Measurements from ENCODE around the gene CLEC10A. TPM values are rescaled to one million over a fixed set of nuclear protein-coding genes. Genes with fewer than 3 reads are reported as not detected.

The CLEC10A gene
- total RNA-seq, 1 donor from 2014 or later: 12.6 TPM

- DNase-seq: no peak
- intact Hi-C loops (cut with DNase I): no loop called here
- H3K36me3 ChIP-seq: no peaks in the 10 kb centered on the region
- no peak overlapping the region for H3K4me3 ChIP-seq
- H3K4me1 ChIP-seq: peaks cover 4% of the 10 kb centered on the region
- no peak for TF ChIP-seq CTCF (IDR thresholded peaks at IDR 0.05)
- no peaks in the 10 kb centered on the region for H3K9me3 ChIP-seq
- ATAC-seq: no peak
- H3K27me3 ChIP-seq: no peaks in the 10 kb centered on the region
- no peak overlapping the region for H3K27ac ChIP-seq
Measured at GRCh38 chr17:7083592-7083991, 3.5 kb upstream of the CLEC10A start.

- ATAC-seq (no peak), DNase-seq (no peak)
- H3K27ac ChIP-seq: no peak overlapping the region
- no peak overlapping the region for H3K4me3 ChIP-seq
- H3K27me3 ChIP-seq: no peaks in the 10 kb centered on the region
- H3K4me1 ChIP-seq: peaks cover 4% of the 10 kb centered on the region
- H3K36me3 ChIP-seq: no peaks in the 10 kb centered on the region
- intact Hi-C loops (cut with DNase I): no loop called here
- H3K9me3 ChIP-seq: no peaks in the 10 kb centered on the region
- no peak for TF ChIP-seq CTCF (IDR thresholded peaks at IDR 0.05)
Measured at GRCh38 chr17:7081341-7082062, 1.5 kb upstream of the CLEC10A start.

- no peak for DNase-seq
- no peak for TF ChIP-seq CTCF (IDR thresholded peaks at IDR 0.05)
- Histone ChIP-seq H3K27ac (no peak overlapping the region), H3K36me3 (no peaks in the 10 kb centered on the region), H3K4me1 (peaks cover 4% of the 10 kb centered on the region), H3K4me3 (no peak overlapping the region), H3K9me3 (no peaks in the 10 kb centered on the region), H3K27me3 (no peaks in the 10 kb centered on the region)
- ATAC-seq: peak; percentile 59
- intact Hi-C loops (cut with DNase I): no loop called here
Measured at GRCh38 chr17:7080456-7081041, 498 bp upstream of the CLEC10A start.

- DNase-seq (no peak), ATAC-seq (no peak)
- H3K27me3 ChIP-seq: no peaks in the 10 kb centered on the region
- no peaks in the 10 kb centered on the region for H3K9me3 ChIP-seq
- no peaks in the 10 kb centered on the region for H3K36me3 ChIP-seq
- intact Hi-C loops (cut with DNase I): no loop called here
- TF ChIP-seq CTCF (IDR thresholded peaks at IDR 0.05): no peak
- H3K27ac ChIP-seq: no peak overlapping the region
- H3K4me1 ChIP-seq: peaks cover 4% of the 10 kb centered on the region
- no peak overlapping the region for H3K4me3 ChIP-seq
Measured at GRCh38 chr17:7078711-7079110, 1.3 kb downstream of the CLEC10A start.

GRCh38 chr17:7077911-7078546, 2.0 kb downstream of the CLEC10A start:
- H3K36me3 ChIP-seq: no peaks in the 10 kb centered on the region
- no peak overlapping the region for H3K27ac ChIP-seq
- no peaks in the 10 kb centered on the region for H3K27me3 ChIP-seq
- TF ChIP-seq CTCF (IDR thresholded peaks at IDR 0.05): no peak
- no peak overlapping the region for H3K4me3 ChIP-seq
- no peaks in the 10 kb centered on the region for H3K9me3 ChIP-seq
- H3K4me1 ChIP-seq: peaks cover 4% of the 10 kb centered on the region
- ATAC-seq (no peak), DNase-seq (no peak)
- intact Hi-C loops (cut with DNase I): no loop called here
